ENCODE measurements around the gene AUTS2. TPM values are rescaled to one million over a fixed set of nuclear protein-coding genes. Genes with fewer than 3 reads are reported as not detected.

The AUTS2 gene
- total and polyA plus RNA-seq, 10 of the 15 experiments (the other 5 are each of a cell fraction or from before 2014, with no cell fraction given) = 6.4 to 55.6 (median 21.6) TPM

DNA sequence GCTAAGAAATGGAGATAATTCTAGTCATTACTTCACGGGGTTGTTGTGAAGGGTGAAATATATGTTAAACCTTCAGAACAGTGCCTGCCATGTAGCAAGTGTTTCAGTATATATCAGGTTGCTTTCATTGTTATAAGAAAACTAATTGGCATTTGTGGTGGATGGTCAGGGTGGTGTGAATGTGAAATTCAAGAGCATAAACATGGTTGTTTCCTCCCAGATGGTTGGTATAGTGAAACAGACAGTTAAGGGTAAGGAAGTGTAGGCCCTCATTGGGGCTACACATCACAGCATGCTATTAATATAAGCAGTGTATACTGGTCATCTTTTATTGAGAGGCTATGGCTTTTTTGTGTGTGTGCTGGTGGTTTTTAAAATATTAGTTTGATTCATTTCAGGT lies 171.6 kb downstream of the AUTS2 start:
- CTCF ChIA-PET = interaction anchor here (0.5 to 2.2 kb wide), 3 partner anchors 26 to 1624 kb away, joined by 3 to 6 read pairs (median 3); no protein-coding TSS in a partner anchor
- H3K79me2 ChIP-seq (ENCODE audit: control insufficient read depth, insufficient read depth, low read length) = peaks cover 2% of the 10 kb centered on the region
- no peak overlapping the region for H2AFZ ChIP-seq (ENCODE audit: control insufficient read depth, low read depth, low read length)
- no TSS peak for BruUV-seq (replicated peaks)
- intact Hi-C loops (cut with micrococcal nuclease; ENCODE audit: unreplicated experiment) = no loop called here
- TF ChIP-seq NR2C2 (IDR thresholded peaks at IDR 0.05; ENCODE audit: borderline replicate concordance, control insufficient read depth, insufficient read length, low read depth) = no peak
- peak; percentile 55 for TF ChIP-seq MTA2 (IDR thresholded peaks at IDR 0.05; ENCODE audit: low read depth)
- no peak overlapping the region for H3K4me3 ChIP-seq
- SMC1A ChIA-PET (ENCODE audit: uncharacterized antibody, unreplicated experiment) = interaction anchor here (0.8 to 9.9 kb wide), 14 partner anchors 7 to 75 kb away, joined by 3 to 59 read pairs (median 5); no protein-coding TSS in a partner anchor
- ATAC-seq (peak; percentile 75), FAIRE-seq (no peak), DNase-seq (ENCODE audit: low read depth, low spot score) (no peak)
- no peaks in the 10 kb centered on the region for H3K27me3 ChIP-seq (replicated peaks in 1 of 2; ENCODE audit: control insufficient read depth in 2 of 2, insufficient read depth in 2 of 2, low read length in 1 of 2)
- H3K9me3 ChIP-seq (replicated peaks; ENCODE audit: control insufficient read depth, insufficient read depth, low read length) = no peaks in the 10 kb centered on the region; the same call in 2 of the 3 replicates
- in situ Hi-C loops (cut with MboI) = no loop called here
- H3K4me2 ChIP-seq (ENCODE audit: control insufficient read depth, insufficient read depth) = no peak overlapping the region
- H3K4me1 ChIP-seq (ENCODE audit: control insufficient read depth, insufficient read depth, low read length) = peaks cover 12% of the 10 kb centered on the region
- RAD21 ChIA-PET (ENCODE audit: unreplicated experiment) = interaction anchor here (0.9 to 1.7 kb wide), 5 partner anchors 9 to 68 kb away, joined by 3 to 8 read pairs (median 3); no protein-coding TSS in a partner anchor
- H4K20me1 ChIP-seq (ENCODE audit: control insufficient read depth, insufficient read depth) = no peaks in the 10 kb centered on the region
- WGBS (ENCODE audit: insufficient coverage, insufficient replicate concordance, low lambda C conversion rate, missing lambda C conversion rate) = 38% methylated on average over 1 of the region's 1 CpG
- no peak overlapping the region for H3K9ac ChIP-seq (ENCODE audit: control insufficient read depth, insufficient read depth, low read length)
- no peak overlapping the region for H3K27ac ChIP-seq (ENCODE audit: control insufficient read depth, insufficient read depth)
- no peaks in the 10 kb centered on the region for H3K36me3 ChIP-seq (ENCODE audit: control insufficient read depth in 2 of 2, insufficient read depth in 2 of 2, low read length in 1 of 2)
- POLR2A ChIA-PET = interaction anchor here (0.8 kb wide), 1 partner anchor 11 kb away, joined by 3 read pairs; no protein-coding TSS in a partner anchor

GRCh38 chr7:69770613-69771012 lies 172.3 kb downstream of the AUTS2 start:
- no TSS peak for BruUV-seq (replicated peaks)
- no peak for TF ChIP-seq TCF3 (IDR thresholded peaks at IDR 0.05; ENCODE audit: borderline replicate concordance, insufficient read depth, low read depth, low read length)
- no peak for TF ChIP-seq FOXK2 (IDR thresholded peaks at IDR 0.05)
- TF ChIP-seq ATF7 (IDR thresholded peaks at IDR 0.05; ENCODE audit: low read depth) = peak; percentile 66
- no peak for TF ChIP-seq JUND (IDR thresholded peaks at IDR 0.05; ENCODE audit: low read depth, low read length)
- TF ChIP-seq CBX5 (IDR thresholded peaks at IDR 0.05; ENCODE audit: low read depth) = no peak
- no peak for TF ChIP-seq REST (IDR thresholded peaks at IDR 0.05; ENCODE audit: low read depth, low read length)
- in situ Hi-C loops (cut with MboI) = no loop called here
- SMC1A ChIA-PET (ENCODE audit: uncharacterized antibody, unreplicated experiment) = interaction anchor here (0.9 to 9.9 kb wide), 7 partner anchors 7 to 39 kb away, joined by 3 to 59 read pairs (median 7); no protein-coding TSS in a partner anchor
- Histone ChIP-seq H4K20me1 (ENCODE audit: control insufficient read depth, insufficient read depth) (no peaks in the 10 kb centered on the region), H3K4me1 (ENCODE audit: control insufficient read depth, insufficient read depth, low read length) (peaks cover 6% of the 10 kb centered on the region), H3K36me3 (ENCODE audit: control insufficient read depth in 2 of 2, insufficient read depth in 2 of 2, low read length in 1 of 2) (no peaks in the 10 kb centered on the region), H3K4me2 (ENCODE audit: control insufficient read depth, insufficient read depth) (no peak overlapping the region), H3K9me3 (replicated peaks; ENCODE audit: control insufficient read depth, insufficient read depth, low read length) (no peaks in the 10 kb centered on the region; the same call in 2 of the 3 replicates), H3K9ac (ENCODE audit: control insufficient read depth, insufficient read depth, low read length) (no peak overlapping the region), H3K4me3 (no peak overlapping the region), H3K27me3 (replicated peaks in 1 of 2; ENCODE audit: control insufficient read depth in 2 of 2, insufficient read depth in 2 of 2, low read length in 1 of 2) (no peaks in the 10 kb centered on the region), H3K79me2 (ENCODE audit: control insufficient read depth, insufficient read depth, low read length) (no peaks in the 10 kb centered on the region), H3K27ac (ENCODE audit: control insufficient read depth, insufficient read depth) (no peak overlapping the region), H2AFZ (ENCODE audit: control insufficient read depth, low read depth, low read length) (no peak overlapping the region)
- CTCF ChIA-PET = interaction anchor here (1.0 to 2.2 kb wide), 2 partner anchors 25 to 29 kb away, joined by 3 to 6 read pairs; no protein-coding TSS in a partner anchor
- intact Hi-C loops (cut with micrococcal nuclease; ENCODE audit: unreplicated experiment) = no loop called here
- RAD21 ChIA-PET (ENCODE audit: unreplicated experiment) = interaction anchor here (0.6 to 1.5 kb wide), 6 partner anchors 8 to 53 kb away, joined by 3 to 5 read pairs (median 3); no protein-coding TSS in a partner anchor
- ATAC-seq (peak; percentile 55), FAIRE-seq (no peak), DNase-seq (ENCODE audit: low read depth, low spot score) (no peak)
- 50% methylated on average over 6 of the region's 6 CpGs for WGBS (ENCODE audit: insufficient coverage, insufficient replicate concordance, low lambda C conversion rate, missing lambda C conversion rate)
- POLR2A ChIA-PET = no interaction called here

All from GM12878 (cell line).